Colon (tissue), 2 donors: ENCODE data around the gene CENPH.
"Not testable (repeated sequence)": the region's sequence is repeated elsewhere in the genome, so short reads cannot be mapped to it uniquely, and the experiment has no call there.

ENCODE experiments used
- FAIRE-seq: peaks from 2 replicates; lab custom pipeline; 2012; peaks lifted over from hg19 to GRCh38; lab: Jason Lieb, UNC
- donor health status: control.
- donor health status: control.

Gene CENPH

GRCh38 chr5:69189162-69190086, at the start of gene CENPH:
CENPH (plus strand) TSS chr5:69189583; CDS start chr5:69189635, 52 bp downstream.
- FAIRE-seq = no peak

DNA sequence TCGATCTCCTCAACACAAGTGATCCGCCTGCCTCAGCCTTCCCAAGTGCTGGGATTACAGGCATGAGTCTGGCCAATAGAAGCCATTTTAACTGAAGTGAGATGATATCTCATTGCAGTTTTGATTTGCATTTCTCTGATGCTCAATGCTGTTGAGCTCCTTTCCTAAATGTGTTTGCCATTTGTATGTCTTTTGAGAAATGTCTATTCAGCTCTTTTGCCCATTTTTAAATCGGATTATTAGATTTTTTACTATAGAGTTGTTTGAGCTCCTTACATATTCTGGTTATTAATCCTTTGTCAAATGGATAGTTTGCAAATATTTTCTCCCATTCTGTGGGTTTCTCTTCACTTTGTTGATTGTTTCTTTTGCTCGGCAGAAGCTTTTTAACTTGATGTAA, 49.1 kb upstream of the CENPH start:
- FAIRE-seq = not testable (repeated sequence)

DNA sequence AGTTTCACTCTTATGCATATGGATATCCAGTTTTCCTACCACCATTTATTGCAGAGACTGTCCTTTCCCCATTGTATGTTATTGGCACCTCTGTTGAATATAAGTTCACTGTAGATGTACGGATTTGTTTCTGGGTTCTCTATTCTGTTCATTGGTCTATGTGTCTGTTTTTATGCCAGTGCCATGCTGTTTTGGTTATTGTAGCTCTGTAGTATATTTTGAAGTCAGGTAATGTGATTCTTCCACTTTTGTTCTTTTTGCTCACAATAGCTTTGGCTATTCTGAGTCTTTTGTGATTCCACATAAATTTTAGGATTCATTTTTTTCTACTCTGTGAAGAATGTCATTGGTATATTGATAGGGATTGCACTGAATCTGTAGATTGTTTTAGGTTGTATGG, 48.6 kb upstream of the CENPH start:
- no peak for FAIRE-seq

GRCh38 chr5:69148576-69148975, 40.8 kb upstream of the CENPH start:
- not testable (repeated sequence) for FAIRE-seq

DNA sequence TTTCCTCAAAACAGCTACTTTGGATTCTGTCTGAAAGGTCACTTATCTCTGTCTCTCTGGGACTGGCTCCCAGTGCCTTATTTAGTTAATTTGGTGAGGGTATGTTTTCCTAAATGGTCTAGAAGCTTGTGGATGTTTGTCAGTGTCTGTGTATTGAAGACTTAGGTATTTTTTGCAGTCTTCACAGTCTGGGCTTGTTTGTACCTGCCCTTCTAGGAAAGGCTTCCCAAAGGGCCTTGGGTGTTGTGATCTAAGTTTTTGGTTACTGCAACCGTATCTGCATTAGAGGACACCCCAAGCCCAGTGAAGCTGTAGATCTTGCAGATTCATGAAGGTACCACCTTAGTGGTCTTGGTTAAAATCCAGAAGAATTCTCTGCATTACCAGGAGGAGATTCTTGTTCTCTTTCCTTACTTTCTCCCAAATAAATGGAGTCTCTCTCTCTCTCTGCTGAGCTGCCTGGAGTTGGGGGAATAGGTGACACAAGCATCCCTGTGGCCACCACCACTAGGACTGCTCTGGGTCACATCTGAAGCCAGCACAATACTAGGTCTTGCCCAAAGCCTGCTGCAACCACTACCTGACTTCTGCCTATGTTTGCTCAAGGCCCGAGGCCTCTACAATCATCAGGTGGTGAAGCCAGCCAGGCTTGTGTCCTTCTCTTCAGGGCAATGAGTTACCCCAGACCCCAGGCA, 40.3 kb upstream of the CENPH start:
- no peak for FAIRE-seq

- no peak for FAIRE-seq
These were observed 39.7 kb upstream of the CENPH start for GRCh38 chr5:69149676-69150010.

- FAIRE-seq = no peak
These were observed 36.7 kb upstream of the CENPH start for GRCh38 chr5:69152731-69153130.

- FAIRE-seq = no peak
These were observed 32.9 kb upstream of the CENPH start for GRCh38 chr5:69156456-69156855.

- FAIRE-seq = no peak
These were observed 31.3 kb upstream of the CENPH start for GRCh38 chr5:69158039-69158438.

DNA sequence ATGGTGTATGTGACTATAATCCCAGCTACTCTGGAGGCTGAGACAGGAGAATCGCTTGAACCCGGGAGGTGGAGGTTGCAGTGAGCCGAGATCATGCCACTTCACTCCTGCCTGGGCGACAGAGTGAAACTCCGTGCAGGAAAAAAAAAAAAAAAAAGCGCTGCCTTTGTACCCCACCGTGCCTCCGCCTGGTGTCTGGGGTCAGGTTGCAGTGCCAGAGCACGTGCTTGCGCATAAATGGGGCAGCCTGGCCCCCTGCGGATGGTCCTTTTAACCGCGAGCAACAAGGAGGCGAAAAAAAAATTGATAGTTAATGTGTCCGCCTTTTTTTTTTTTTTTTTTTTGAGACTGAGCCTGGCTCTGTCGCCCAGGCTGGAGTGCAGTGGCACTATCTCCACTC, 28.7 kb upstream of the CENPH start:
- FAIRE-seq = no peak

- no peak for FAIRE-seq
These were observed 22.5 kb upstream of the CENPH start, which contains the start of gene CCNB1 for GRCh38 chr5:69166686-69167492. CCNB1 (plus strand) TSS chr5:69167150; CDS start chr5:69167263, 113 bp downstream.

DNA sequence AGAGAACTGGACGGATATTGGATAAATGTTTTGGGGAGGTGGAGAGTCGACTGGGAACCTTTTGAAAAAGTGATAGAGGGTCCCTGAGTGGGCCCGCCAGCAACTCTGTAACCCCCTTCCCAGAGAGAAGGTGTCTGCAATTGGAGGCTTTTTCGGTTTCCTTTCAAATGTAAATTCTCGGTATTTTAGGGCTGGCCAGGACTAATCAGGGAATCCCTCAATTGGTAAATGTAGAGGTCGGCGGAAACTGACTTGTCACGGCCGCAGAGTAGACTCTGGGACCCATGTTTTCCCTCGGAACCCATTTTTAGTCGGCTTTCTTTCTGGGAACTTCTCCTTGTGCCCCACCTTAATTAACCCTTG, 21.9 kb upstream of the CENPH start:
- no peak for FAIRE-seq

- FAIRE-seq = no peak
These were observed 21.5 kb upstream of the CENPH start for GRCh38 chr5:69167929-69168328.

DNA sequence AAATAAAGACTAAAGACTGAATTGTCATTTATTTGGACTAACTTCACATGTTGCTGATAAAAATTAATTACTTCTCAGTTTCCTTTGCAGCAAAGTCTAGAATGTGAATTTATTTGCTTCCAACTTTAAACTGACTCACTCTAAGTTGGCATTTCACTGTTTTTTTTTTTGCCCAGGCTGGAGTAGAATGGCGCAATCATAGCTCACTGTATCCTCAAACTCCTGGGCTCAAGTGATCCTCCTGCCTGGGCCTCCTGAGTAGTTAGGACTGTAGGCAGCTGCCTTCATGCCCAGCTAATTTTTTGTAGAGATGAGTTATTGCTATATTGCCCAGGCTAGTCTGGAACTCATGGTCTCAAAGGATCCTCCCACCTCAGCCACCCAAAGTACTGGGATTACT, 18.9 kb upstream of the CENPH start:
- FAIRE-seq = no peak

- FAIRE-seq = no peak
These were observed 18.4 kb upstream of the CENPH start for GRCh38 chr5:69170969-69171368.

- FAIRE-seq = not testable (repeated sequence)
These were observed 7.6 kb upstream of the CENPH start for GRCh38 chr5:69181659-69182293.

DNA sequence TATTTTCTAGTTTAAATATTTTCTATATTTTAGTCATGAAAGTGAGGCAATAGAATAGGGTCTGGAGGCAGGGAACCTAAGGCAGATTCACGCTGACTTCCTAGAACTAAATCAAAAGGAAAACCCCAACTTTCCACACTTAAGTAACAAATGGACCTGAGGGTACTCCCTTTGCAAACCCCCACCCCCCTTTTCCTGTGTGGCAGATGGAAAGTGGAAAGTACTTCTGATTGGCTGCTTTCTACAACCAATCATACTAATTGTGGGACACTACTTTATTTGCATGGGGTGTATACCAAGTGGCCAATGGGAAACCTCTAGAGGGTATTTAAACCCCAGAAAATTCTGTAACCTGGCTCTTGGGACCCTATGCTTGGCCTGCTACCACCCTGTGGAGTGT, 4.8 kb upstream of the CENPH start:
- FAIRE-seq = no peak

DNA sequence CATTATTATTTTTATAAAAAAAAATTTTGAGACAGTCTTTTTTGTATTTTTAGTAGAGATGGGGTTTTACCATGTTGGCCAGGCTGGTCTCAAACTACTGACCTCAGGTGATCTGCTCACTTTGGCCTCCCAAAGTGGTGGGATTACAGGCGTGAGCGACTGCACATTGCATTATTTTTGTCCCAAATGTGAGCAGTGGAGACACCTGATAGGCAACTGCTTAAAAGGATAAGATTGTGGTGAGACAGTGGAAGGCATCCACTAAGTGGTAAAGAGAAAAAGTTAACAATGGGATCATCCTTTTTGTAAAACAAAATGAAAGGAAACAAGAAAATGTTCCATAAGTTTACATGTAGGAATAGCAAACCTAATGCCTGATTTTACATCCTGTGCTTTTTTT, 2.0 kb upstream of the CENPH start:
- FAIRE-seq = no peak

DNA sequence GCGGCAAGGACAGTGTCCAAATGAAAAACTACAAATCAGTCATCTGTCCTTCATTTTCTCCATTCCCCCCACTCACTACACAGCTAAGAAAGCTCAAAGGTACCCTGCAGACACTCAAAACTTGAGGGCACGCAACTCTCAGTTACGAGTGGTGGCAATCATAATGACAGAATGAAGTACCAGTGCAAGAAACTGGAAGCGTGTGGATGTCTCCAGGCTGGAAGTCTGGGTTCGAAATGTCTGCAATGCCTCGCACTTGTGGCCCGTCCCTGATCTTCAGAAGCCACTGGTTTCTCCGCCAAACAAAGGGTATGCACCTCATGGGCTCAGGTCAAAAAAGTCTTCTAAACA, 597 bp upstream of the CENPH start:
- FAIRE-seq = no peak

- FAIRE-seq = no peak
These were observed 13.1 kb downstream of the CENPH start for GRCh38 chr5:69202497-69202896.

DNA sequence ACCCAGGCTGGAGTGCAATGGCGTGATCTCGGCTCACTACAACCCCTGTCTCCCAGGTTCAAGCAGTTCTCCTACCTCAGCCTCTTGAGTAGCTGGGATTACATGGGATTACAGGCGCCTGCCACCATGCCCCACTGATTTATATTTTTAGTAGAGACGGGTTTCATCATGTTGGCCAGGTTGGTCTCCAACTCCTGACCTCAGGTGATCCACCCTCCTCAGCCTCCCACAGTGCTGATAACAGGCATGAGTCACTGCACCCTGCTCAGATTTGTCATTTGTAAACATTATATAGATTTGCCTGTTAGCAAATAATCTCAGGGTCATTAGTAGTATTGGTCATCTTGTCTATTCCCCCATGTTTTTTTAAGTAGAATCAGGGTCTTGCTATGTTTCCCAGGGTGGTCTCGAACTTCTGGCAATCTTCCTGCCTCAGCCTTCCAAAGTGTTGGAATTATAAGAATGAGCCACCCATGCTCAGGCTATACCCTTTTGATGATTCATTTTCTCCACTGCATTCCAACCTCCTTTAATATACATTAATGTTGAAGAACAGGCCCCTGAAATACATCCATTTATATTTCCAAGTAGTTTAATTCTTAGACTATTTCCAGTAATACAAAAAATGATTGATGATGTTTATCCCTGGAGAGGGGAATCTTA, 17.3 kb downstream of the CENPH start:
- no peak for FAIRE-seq

- no peak for FAIRE-seq
These were observed 20.2 kb downstream of the CENPH start for GRCh38 chr5:69209602-69210001.
